ENCODE results near the gene SHQ1. TPM values are rescaled to one million over a fixed set of nuclear protein-coding genes. Genes with fewer than 3 reads are reported as not detected.
A peak's percentile ranks its signal among the peaks of the same experiment; 100 is the strongest.

Gene SHQ1
- total and polyA plus RNA-seq, 2 of the 4 experiments (the other 2 are of a cell fraction): 10.4 to 19.4 TPM

GRCh38 chr3:72896996-72897757, 48.9 kb upstream of the SHQ1 start:
- dilution Hi-C loops (cut with HindIII; ENCODE audit: low sequenced_read_pairs, unreplicated experiment): no loop called here

More at GRCh38 chr3:72896996-72897757, 48.9 kb upstream of the SHQ1 start:
- Histone ChIP-seq H3K4me3 (ENCODE audit: insufficient read depth, low read depth, low read length) (no peak overlapping the region), H4K20me1 (ENCODE audit: insufficient read depth, low read length) (peaks cover 3% of the 10 kb centered on the region; the same call in 1 of the 2 replicates), H2AFZ (replicated peaks; ENCODE audit: low read length, poor library complexity) (no peak overlapping the region), H3K9me3 (ENCODE audit: control insufficient read depth, insufficient read depth, low read length) (no peaks in the 10 kb centered on the region), H3K36me3 (ENCODE audit: control insufficient read depth, insufficient read depth, low read length) (peaks cover 1% of the 10 kb centered on the region; the same call in 1 of the 2 replicates), H3K27ac (ENCODE audit: insufficient read depth, low read length) (no peak overlapping the region), H4K5ac (ENCODE audit: low read depth, low read length) (no peak overlapping the region), H2BK15ac (ENCODE audit: low read depth, low read length) (no peak overlapping the region), H3K79me1 (ENCODE audit: low read depth in 1 of 2, low read length in 2 of 2) (peaks cover 0 to 20% of the 10 kb centered on the region in 2 experiments; a peak in 3 of 4 replicates), H3K4ac (ENCODE audit: low read depth, low read length) (no peak overlapping the region), H2AK5ac (ENCODE audit: low read depth, low read length) (no peak overlapping the region), H3K23ac (ENCODE audit: low read depth, low read length) (no peak overlapping the region), H2BK20ac (ENCODE audit: low read depth, low read length) (no peak overlapping the region), H4K8ac (ENCODE audit: low read depth in 2 of 2, low read length in 2 of 2) (no peak overlapping the region), H2BK120ac (ENCODE audit: low read depth, low read length) (no peak overlapping the region), H4K91ac (ENCODE audit: insufficient read depth, low read depth, low read length) (no peak overlapping the region), H3K18ac (ENCODE audit: low read depth, low read length) (0 out of 2 replicates have a peak overlapping the region, but pooled peaks have one; percentile 0), H3K4me1 (ENCODE audit: control insufficient read depth, insufficient read depth, low read length) (peaks cover 9% of the 10 kb centered on the region), H3K56ac (ENCODE audit: extremely low read depth, insufficient read depth, low read length) (no peak overlapping the region), H2BK5ac (ENCODE audit: low read depth, low read length, poor library complexity, severe bottlenecking) (no peak overlapping the region), H3K9ac (ENCODE audit: low read depth, low read length) (no peak overlapping the region), H2AK9ac (replicated peaks; ENCODE audit: low read depth, low read length, poor library complexity) (no peak overlapping the region), H3K9me1 (ENCODE audit: insufficient read depth, low read length) (peaks cover 3% of the 10 kb centered on the region; the same call in 1 of the 2 replicates), H3K14ac (replicated peaks; ENCODE audit: low read depth, low read length) (no peak overlapping the region), H3K4me2 (ENCODE audit: low read depth, low read length) (peak overlapping the region; percentile 50; the same call in 1 of the 2 replicates), H3K27me3 (ENCODE audit: control insufficient read depth, insufficient read depth, low read length) (no peaks in the 10 kb centered on the region)
- BruUV-seq (replicated peaks): no TSS peak
- peak; percentile 69 for ATAC-seq (ENCODE audit: low read depth)
- in situ Hi-C loops (cut with MboI; ENCODE audit: low sequenced_read_pairs) (no loop called here), intact Hi-C loops (cut with micrococcal nuclease) (no loop called here)
- ChIA-PET POLR2A (ENCODE audit: unreplicated experiment) (no interaction called here), CTCF (interaction anchor here (1.3 to 1.4 kb wide), 3 partner anchors 10 to 188 kb away, joined by 3 read pairs; no protein-coding TSS in a partner anchor)
- DNase-seq: peak; percentile 69
- WGBS, 2 experiments (ENCODE audit: extremely low coverage in 2 of 2, insufficient read length in 1 of 2): no CpG with 5 or more reads among the region's 4 CpGs
- TF ChIP-seq MAZ (IDR thresholded peaks at IDR 0.05; ENCODE audit: borderline replicate concordance, low read depth, low read length) (no peak), NFE2L2 (IDR thresholded peaks at IDR 0.05; ENCODE audit: low read depth, low read length) (no peak), BHLHE40 (IDR thresholded peaks at IDR 0.05; ENCODE audit: low read depth, low read length) (peak; percentile 79), RCOR1 (IDR thresholded peaks at IDR 0.05; ENCODE audit: insufficient replicate concordance, low read length) (no peak), ELK1 (IDR thresholded peaks at IDR 0.05; ENCODE audit: borderline replicate concordance, low read depth, low read length) (no peak), MXI1 (IDR thresholded peaks at IDR 0.05; ENCODE audit: borderline replicate concordance, low read depth, low read length) (no peak), FOS (IDR thresholded peaks at IDR 0.05; ENCODE audit: low read depth, low read length) (no peak)
